Measurements from ENCODE around the gene TTYH3. TPM values are rescaled to one million over a fixed set of nuclear protein-coding genes. Genes with fewer than 3 reads are reported as not detected.

TTYH3 gene
- total and polyA plus RNA-seq, 2 of the 13 experiments (the other 11 are each of a cell fraction or from before 2014, with no cell fraction given): 26.3 to 50.0 TPM

DNA sequence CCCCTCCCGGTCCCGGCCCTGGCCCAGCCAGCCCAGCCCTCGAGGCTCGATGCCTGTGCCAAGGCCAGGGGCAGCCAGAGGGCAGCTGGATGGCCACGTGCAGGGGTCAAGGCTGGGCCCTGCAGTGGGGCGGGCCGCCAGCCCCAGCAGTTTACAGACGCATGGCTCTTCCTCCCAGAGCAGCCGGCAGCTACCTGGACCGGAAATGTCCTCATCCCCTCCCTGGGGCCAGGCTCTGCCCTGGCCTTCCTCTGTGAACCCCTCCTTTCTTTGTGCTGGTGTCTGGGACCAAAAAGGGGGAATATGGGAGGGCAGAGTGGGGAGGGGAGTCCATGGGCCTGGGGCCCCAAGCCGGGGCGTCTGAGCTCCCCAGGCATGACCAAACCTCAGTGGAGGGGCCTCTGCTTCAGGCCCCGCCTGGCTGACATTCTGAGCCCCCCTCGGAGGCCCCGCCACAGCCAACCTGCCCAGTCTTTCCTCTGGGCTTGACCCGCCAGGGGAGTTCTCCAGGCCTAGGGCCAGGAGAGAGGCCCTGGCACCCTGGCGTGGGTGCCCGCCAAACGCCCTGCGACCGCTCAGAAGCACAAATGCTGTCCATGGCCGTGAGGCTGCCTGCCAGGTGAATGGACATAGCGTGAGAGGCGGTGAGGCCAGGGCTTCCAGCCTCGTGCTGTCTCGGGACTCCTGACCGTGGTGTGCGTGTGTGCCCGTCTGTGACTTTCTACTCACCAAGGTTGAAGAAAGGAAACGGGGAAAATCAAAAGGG lies 31.5 kb downstream of the TTYH3 start (continued):
- TF ChIP-seq CEBPB (IDR thresholded peaks at IDR 0.05; ENCODE audit: borderline replicate concordance, low read depth, low read length) (no peak), RBAK (CRISPR knock-in tag; IDR thresholded peaks at IDR 0.05) (no peak), RCOR2 (CRISPR knock-in tag; IDR thresholded peaks at IDR 0.05) (peak; percentile 60), NR2C2 (CRISPR knock-in tag; IDR thresholded peaks at IDR 0.05; ENCODE audit: borderline replicate concordance) (peak; percentile 96), ZNF282 (IDR thresholded peaks at IDR 0.05; ENCODE audit: partially characterized antibody) (no peak), ZNF33B (CRISPR knock-in tag; IDR thresholded peaks at IDR 0.05) (peak; percentile 77; the same call in 1 of the 2 replicates), EHMT2 (IDR thresholded peaks at IDR 0.05; ENCODE audit: borderline replicate concordance, low read depth, low read length) (no peak), STAG1 (CRISPR knock-in tag; IDR thresholded peaks at IDR 0.05) (peak; percentile 32; the same call in 1 of the 2 replicates), GTF2F1 (IDR thresholded peaks at IDR 0.05; ENCODE audit: low read length) (no peak), ZNF547 (CRISPR knock-in tag; IDR thresholded peaks at IDR 0.05) (peak; percentile 96)
- TF ChIP-seq, protein P1, sequence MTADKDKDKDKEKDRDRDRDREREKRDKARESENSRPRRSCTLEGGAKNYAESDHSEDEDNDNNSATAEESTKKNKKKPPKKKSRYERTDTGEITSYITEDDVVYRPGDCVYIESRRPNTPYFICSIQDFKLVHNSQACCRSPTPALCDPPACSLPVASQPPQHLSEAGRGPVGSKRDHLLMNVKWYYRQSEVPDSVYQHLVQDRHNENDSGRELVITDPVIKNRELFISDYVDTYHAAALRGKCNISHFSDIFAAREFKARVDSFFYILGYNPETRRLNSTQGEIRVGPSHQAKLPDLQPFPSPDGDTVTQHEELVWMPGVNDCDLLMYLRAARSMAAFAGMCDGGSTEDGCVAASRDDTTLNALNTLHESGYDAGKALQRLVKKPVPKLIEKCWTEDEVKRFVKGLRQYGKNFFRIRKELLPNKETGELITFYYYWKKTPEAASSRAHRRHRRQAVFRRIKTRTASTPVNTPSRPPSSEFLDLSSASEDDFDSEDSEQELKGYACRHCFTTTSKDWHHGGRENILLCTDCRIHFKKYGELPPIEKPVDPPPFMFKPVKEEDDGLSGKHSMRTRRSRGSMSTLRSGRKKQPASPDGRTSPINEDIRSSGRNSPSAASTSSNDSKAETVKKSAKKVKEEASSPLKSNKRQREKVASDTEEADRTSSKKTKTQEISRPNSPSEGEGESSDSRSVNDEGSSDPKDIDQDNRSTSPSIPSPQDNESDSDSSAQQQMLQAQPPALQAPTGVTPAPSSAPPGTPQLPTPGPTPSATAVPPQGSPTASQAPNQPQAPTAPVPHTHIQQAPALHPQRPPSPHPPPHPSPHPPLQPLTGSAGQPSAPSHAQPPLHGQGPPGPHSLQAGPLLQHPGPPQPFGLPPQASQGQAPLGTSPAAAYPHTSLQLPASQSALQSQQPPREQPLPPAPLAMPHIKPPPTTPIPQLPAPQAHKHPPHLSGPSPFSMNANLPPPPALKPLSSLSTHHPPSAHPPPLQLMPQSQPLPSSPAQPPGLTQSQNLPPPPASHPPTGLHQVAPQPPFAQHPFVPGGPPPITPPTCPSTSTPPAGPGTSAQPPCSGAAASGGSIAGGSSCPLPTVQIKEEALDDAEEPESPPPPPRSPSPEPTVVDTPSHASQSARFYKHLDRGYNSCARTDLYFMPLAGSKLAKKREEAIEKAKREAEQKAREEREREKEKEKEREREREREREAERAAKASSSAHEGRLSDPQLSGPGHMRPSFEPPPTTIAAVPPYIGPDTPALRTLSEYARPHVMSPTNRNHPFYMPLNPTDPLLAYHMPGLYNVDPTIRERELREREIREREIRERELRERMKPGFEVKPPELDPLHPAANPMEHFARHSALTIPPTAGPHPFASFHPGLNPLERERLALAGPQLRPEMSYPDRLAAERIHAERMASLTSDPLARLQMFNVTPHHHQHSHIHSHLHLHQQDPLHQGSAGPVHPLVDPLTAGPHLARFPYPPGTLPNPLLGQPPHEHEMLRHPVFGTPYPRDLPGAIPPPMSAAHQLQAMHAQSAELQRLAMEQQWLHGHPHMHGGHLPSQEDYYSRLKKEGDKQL (CRISPR knock-in tag; IDR thresholded peaks at IDR 0.05; ENCODE audit: low read depth): peak; percentile 82
- TF ChIP-seq, protein P2, sequence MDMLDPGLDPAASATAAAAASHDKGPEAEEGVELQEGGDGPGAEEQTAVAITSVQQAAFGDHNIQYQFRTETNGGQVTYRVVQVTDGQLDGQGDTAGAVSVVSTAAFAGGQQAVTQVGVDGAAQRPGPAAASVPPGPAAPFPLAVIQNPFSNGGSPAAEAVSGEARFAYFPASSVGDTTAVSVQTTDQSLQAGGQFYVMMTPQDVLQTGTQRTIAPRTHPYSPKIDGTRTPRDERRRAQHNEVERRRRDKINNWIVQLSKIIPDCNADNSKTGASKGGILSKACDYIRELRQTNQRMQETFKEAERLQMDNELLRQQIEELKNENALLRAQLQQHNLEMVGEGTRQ (IDR thresholded peaks at IDR 0.05; ENCODE audit: low read depth, low read length): peak; percentile 15; the same call in 1 of the 2 replicates
- TF ChIP-seq, protein P2 (CRISPR knock-in tag; IDR thresholded peaks at IDR 0.05; ENCODE audit: borderline replicate concordance): peak; percentile 58; the same call in 1 of the 2 replicates
- TF ChIP-seq, protein P3, sequence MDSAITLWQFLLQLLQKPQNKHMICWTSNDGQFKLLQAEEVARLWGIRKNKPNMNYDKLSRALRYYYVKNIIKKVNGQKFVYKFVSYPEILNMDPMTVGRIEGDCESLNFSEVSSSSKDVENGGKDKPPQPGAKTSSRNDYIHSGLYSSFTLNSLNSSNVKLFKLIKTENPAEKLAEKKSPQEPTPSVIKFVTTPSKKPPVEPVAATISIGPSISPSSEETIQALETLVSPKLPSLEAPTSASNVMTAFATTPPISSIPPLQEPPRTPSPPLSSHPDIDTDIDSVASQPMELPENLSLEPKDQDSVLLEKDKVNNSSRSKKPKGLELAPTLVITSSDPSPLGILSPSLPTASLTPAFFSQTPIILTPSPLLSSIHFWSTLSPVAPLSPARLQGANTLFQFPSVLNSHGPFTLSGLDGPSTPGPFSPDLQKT (CRISPR knock-in tag; IDR thresholded peaks at IDR 0.05; ENCODE audit: borderline replicate concordance): 0 out of 2 replicates have a peak, but pooled peaks have one; percentile 14
- TF ChIP-seq, protein P4, sequence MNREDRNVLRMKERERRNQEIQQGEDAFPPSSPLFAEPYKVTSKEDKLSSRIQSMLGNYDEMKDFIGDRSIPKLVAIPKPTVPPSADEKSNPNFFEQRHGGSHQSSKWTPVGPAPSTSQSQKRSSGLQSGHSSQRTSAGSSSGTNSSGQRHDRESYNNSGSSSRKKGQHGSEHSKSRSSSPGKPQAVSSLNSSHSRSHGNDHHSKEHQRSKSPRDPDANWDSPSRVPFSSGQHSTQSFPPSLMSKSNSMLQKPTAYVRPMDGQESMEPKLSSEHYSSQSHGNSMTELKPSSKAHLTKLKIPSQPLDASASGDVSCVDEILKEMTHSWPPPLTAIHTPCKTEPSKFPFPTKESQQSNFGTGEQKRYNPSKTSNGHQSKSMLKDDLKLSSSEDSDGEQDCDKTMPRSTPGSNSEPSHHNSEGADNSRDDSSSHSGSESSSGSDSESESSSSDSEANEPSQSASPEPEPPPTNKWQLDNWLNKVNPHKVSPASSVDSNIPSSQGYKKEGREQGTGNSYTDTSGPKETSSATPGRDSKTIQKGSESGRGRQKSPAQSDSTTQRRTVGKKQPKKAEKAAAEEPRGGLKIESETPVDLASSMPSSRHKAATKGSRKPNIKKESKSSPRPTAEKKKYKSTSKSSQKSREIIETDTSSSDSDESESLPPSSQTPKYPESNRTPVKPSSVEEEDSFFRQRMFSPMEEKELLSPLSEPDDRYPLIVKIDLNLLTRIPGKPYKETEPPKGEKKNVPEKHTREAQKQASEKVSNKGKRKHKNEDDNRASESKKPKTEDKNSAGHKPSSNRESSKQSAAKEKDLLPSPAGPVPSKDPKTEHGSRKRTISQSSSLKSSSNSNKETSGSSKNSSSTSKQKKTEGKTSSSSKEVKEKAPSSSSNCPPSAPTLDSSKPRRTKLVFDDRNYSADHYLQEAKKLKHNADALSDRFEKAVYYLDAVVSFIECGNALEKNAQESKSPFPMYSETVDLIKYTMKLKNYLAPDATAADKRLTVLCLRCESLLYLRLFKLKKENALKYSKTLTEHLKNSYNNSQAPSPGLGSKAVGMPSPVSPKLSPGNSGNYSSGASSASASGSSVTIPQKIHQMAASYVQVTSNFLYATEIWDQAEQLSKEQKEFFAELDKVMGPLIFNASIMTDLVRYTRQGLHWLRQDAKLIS (CRISPR knock-in tag; IDR thresholded peaks at IDR 0.05): no peak

Measured in HepG2 (cell line).